Ovary (tissue), 3 donors: ENCODE results near the gene NUF2.

Experiments used
- CTCF ChIP-seq, 3 donors: fragments of 450-650 bp in 2 of 3; fragments of 200-600 bp in 1 of 3; IDR thresholded peaks; one replicate each; pipeline versions ENCODE4 v1.5.1 to v1.8.0; 2016 to 2022; ENCODE audit warnings: antibody characterized with exemption in 3 of 3, mild to moderate bottlenecking in 1 of 3
- EP300 ChIP-seq: sonication (generic); formaldehyde crosslinking; IDR thresholded peaks from one replicate; pipeline ENCODE4 v1.6.1; 2017; ENCODE audit warnings: antibody characterized with exemption
- POLR2A ChIP-seq: fragments of 450-650 bp; IDR thresholded peaks from one replicate; pipeline ENCODE4 v1.6.1; 2017; ENCODE audit warnings: antibody characterized with exemption, mild to moderate bottlenecking, moderate library complexity
- donor health status: DM: no; HTN: no; CAD: no.

GRCh38 chr1:163337631-163338030 lies 15.9 kb downstream of the NUF2 start:
- TF ChIP-seq CTCF (IDR thresholded peaks at IDR 0.05) (no peak), EP300 (no peak), POLR2A (no peak)
